MCF 10A (cell line): ENCODE measurements around the gene IQCF2. TPM values are rescaled to one million over a fixed set of nuclear protein-coding genes. Genes with fewer than 3 reads are reported as not detected.

Experiments used
- BruUV-seq: library from RNA; stranded (reverse); fragments of 400-500 nt; replicated peaks from 2 replicates; lab custom pipeline; 2021; lab: Mats Ljungman, UMichigan
- CTCF ChIA-PET: fragments of 300-600 bp; sonication (Branson Sonifier 250); formaldehyde crosslinking; extraction: SDS; loops from one replicate; lab custom pipeline; 2021; ENCODE audit warnings: antibody characterized with exemption, inconsistent platforms; lab: Yijun Ruan, JAX
- POLR2A ChIA-PET: fragments of 300-600, 350-650 bp; sonication (Branson Sonifier 250); formaldehyde crosslinking; extraction: SDS; loops from one replicate; lab custom pipeline; 2020; ENCODE audit warnings: antibody characterized with exemption, inconsistent platforms; lab: Yijun Ruan, JAX
- DNase-seq: peaks from one replicate; pipeline ENCODE4 v3.0.0-alpha.2; 2018; ENCODE audit not compliant: unreplicated experiment
- H3K27ac Mint-ChIP-seq: one replicate; pipeline ENCODE4 v1.8.0; 2022; ENCODE audit warnings: mild to moderate bottlenecking, low read depth, mixed read lengths; ENCODE audit not compliant: unreplicated experiment
- H3K27me3 Mint-ChIP-seq: one replicate; pipeline ENCODE4 v1.8.0; 2022; ENCODE audit warnings: mixed read lengths; ENCODE audit not compliant: insufficient read depth, unreplicated experiment
- H3K36me3 Mint-ChIP-seq: one replicate; pipeline ENCODE4 v1.8.0; 2022; ENCODE audit warnings: mild to moderate bottlenecking, moderate library complexity, mixed read lengths; ENCODE audit not compliant: insufficient read depth, unreplicated experiment
- H3K4me1 Mint-ChIP-seq: one replicate; pipeline ENCODE4 v1.8.0; 2022; ENCODE audit warnings: mixed read lengths; ENCODE audit not compliant: insufficient read depth, unreplicated experiment
- H3K4me3 Mint-ChIP-seq: one replicate; pipeline ENCODE4 v1.8.0; 2022; ENCODE audit warnings: mild to moderate bottlenecking, moderate library complexity, mixed read lengths; ENCODE audit not compliant: unreplicated experiment
- H3K9me3 Mint-ChIP-seq: one replicate; pipeline ENCODE4 v1.8.0; 2022; ENCODE audit warnings: mixed read lengths; ENCODE audit not compliant: unreplicated experiment
- intact Hi-C: fragments of 100-400 bp; cut with micrococcal nuclease; formaldehyde crosslinking; loops from 2 replicates; pipeline ENCODE4 v1.14.1; 2022
- total RNA-seq: library from RNA; stranded (reverse); gene quantifications from 2 replicates; pipeline ENCODE4 v1.2.3, GENCODE V29; 2022
- TF ChIP-seq, protein P1 (sequence below): fragments of 200-600 bp; IDR thresholded peaks from one replicate; pipeline ENCODE4 v1.8.0; 2022; ENCODE audit warnings: antibody characterized with exemption, mild to moderate bottlenecking; ENCODE audit not compliant: unreplicated experiment

The IQCF2 gene
- total RNA-seq, 1 experiment from 2014 or later: not detected

DNA sequence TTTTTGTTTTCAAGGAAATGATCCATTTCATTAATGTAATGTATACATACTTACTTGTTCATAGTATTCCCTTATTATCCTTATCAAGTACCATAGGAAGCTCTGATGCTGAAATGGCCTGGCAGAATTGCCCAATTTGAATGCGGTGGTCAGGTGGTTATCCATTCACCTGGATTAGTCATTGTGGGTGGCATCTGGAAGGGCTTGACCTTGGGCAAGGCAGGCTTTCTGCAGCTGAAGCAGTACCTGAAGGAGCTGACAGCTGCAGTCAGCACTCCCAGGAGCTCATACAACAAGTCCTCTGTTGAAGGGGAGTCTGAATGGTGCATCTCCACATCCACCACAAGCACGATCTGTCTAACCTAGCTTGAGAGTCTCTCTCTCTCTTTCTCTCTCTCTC is 26.2 kb downstream of the IQCF2 start:
- intact Hi-C loops: no loop called here
- peak; percentile 66 for DNase-seq
- BruUV-seq: no TSS peak

DNA sequence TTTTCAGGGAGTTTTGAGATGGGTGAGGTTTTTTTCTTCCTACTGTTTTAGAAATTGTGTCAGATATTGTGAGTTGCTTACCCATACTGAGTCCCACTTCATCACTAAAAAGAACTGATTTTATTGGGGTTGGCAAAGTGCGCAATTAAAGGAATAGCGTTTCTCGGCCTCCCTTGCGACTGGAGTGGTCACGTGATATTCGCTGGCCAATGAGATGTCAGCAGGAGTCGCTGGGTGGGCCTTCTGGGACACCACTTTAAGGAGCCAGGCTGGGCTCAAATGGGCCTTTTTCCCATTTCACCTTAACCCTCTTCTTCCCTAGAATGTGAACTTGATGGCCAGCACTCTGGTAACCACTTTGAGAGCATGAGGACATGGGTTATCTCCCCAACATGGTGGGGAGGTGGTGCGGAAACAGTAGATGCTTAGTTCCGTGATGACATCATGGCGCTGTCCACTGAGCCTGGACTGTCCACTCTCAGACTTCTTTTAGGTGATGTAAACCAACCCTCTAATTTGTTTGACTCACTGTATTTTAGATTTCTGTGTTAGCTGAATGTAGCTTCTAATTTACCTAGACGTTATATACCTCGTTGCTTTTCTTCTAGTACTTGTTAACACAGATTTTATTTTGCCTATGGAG is 27.2 kb downstream of the IQCF2 start:
- H3K36me3 Mint-ChIP-seq: no peaks in the 10 kb centered on the region
- TF ChIP-seq, protein P1, sequence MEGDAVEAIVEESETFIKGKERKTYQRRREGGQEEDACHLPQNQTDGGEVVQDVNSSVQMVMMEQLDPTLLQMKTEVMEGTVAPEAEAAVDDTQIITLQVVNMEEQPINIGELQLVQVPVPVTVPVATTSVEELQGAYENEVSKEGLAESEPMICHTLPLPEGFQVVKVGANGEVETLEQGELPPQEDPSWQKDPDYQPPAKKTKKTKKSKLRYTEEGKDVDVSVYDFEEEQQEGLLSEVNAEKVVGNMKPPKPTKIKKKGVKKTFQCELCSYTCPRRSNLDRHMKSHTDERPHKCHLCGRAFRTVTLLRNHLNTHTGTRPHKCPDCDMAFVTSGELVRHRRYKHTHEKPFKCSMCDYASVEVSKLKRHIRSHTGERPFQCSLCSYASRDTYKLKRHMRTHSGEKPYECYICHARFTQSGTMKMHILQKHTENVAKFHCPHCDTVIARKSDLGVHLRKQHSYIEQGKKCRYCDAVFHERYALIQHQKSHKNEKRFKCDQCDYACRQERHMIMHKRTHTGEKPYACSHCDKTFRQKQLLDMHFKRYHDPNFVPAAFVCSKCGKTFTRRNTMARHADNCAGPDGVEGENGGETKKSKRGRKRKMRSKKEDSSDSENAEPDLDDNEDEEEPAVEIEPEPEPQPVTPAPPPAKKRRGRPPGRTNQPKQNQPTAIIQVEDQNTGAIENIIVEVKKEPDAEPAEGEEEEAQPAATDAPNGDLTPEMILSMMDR: no peak
- H3K4me1 Mint-ChIP-seq: no peaks in the 10 kb centered on the region
- CTCF ChIA-PET: no interaction called here
- peaks cover 38% of the 10 kb centered on the region for H3K27me3 Mint-ChIP-seq
- no peak for DNase-seq
- no peak overlapping the region for H3K4me3 Mint-ChIP-seq
- no peaks in the 10 kb centered on the region for H3K9me3 Mint-ChIP-seq
- BruUV-seq: no TSS peak
- POLR2A ChIA-PET: no interaction called here
- no peak overlapping the region for H3K27ac Mint-ChIP-seq
- intact Hi-C loops: no loop called here

More for the DNA sequence above, 26.2 kb downstream of the IQCF2 start:
- H3K27me3 Mint-ChIP-seq: peaks cover 46% of the 10 kb centered on the region
- H3K4me1 Mint-ChIP-seq: no peaks in the 10 kb centered on the region
- CTCF ChIA-PET: interaction anchor here (0.6 kb wide), 1 partner anchor 80 kb away, joined by 3 read pairs; no protein-coding TSS in a partner anchor
- no peaks in the 10 kb centered on the region for H3K9me3 Mint-ChIP-seq
- H3K27ac Mint-ChIP-seq: peak overlapping the region; percentile 21
- POLR2A ChIA-PET: interaction anchor here (0.6 kb wide), 1 partner anchor 40 kb away, joined by 3 read pairs; no protein-coding TSS in a partner anchor
- no peak overlapping the region for H3K4me3 Mint-ChIP-seq
- H3K36me3 Mint-ChIP-seq: no peaks in the 10 kb centered on the region
- TF ChIP-seq, protein P1: no peak

DNA sequence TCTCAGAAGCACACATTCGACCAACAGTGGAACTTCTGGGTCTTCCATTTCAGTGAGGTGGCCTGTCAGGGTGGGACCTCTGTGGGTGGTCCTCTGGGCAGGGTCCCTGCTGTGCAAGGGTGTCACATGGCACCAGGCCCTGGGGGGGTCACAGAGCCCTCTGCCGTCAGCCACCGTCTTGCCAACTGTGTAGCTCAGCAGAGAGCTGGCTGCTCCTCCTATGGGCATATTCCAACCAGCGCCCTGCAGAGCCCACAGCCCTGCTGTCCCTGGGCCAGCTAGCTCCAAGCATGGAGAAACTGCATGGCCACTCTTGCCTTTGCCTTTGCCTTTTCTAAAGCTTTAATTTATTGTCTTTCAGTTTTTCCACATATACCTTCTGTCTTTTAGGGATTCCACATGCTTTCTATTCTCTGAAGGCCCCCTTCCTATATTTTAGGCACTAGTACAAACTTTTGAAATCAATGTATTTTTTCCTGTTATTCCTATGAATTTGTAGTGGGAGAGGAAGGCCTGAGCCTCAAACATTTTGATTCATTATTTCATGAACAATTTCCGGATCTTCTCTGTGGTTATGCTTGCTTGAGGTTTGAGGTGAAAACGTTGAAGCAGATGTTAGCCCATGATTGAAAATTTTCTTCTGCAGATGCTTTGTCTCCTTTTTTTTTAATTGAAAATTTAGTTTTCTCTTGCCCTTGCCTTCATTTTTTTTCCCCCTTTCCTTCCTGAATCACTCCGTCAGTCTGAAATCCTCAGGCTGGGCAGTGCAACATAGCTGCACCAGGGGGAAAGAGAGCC is 30.0 kb downstream of the IQCF2 start:
- no peak for DNase-seq
- POLR2A ChIA-PET: no interaction called here
- Mint-ChIP-seq H3K4me3 (no peak overlapping the region), H3K9me3 (no peaks in the 10 kb centered on the region), H3K27ac (no peak overlapping the region), H3K27me3 (peaks cover 23% of the 10 kb centered on the region), H3K36me3 (no peaks in the 10 kb centered on the region), H3K4me1 (no peaks in the 10 kb centered on the region)
- CTCF ChIA-PET: interaction anchor here (0.6 kb wide), 1 partner anchor 12 kb away, joined by 3 read pairs; the partner anchor contains the start of gene IQCF1
- intact Hi-C loops: no loop called here
- BruUV-seq: no TSS peak
- TF ChIP-seq, protein P1: no peak

DNA sequence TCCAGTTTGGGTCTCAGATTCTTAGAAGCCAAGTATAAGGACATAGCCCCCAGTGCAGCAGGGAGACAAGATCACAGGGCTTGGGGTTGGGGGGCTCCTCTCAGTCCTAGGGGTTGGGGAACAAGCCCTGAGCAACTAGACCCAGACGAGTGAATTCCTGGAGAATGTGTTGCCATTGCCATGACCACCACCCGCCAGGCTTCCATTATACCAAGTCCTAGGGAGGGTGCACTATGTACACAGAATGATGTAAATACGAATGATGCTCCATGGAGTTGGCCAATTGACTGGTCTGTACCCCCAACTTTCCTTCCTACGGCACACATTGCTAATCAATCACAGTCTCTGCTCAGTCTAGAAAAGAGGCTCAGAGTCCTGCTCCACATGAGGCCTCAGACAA is 33.0 kb downstream of the IQCF2 start:
- intact Hi-C loops: no loop called here
- H3K9me3 Mint-ChIP-seq: no peaks in the 10 kb centered on the region
- no peak for DNase-seq
- H3K4me3 Mint-ChIP-seq: no peak overlapping the region
- H3K27ac Mint-ChIP-seq: no peak overlapping the region
- no peaks in the 10 kb centered on the region for H3K36me3 Mint-ChIP-seq
- H3K27me3 Mint-ChIP-seq: peaks cover 23% of the 10 kb centered on the region
- ChIA-PET CTCF (interaction anchor here (0.6 kb wide), 1 partner anchor 82 kb away, joined by 3 read pairs; no protein-coding TSS in a partner anchor), POLR2A (interaction anchor here (0.7 kb wide), 1 partner anchor 44 kb away, joined by 4 read pairs; no protein-coding TSS in a partner anchor)
- peaks cover 7% of the 10 kb centered on the region for H3K4me1 Mint-ChIP-seq
- TF ChIP-seq, protein P1: no peak
- BruUV-seq: no TSS peak
